ENCODE measurements around the gene FAM25G.

FAM25G gene

GRCh38 chr10:47440207-47440606 is 51.3 kb downstream of the FAM25G start:
- H3K36me3 ChIP-seq (ENCODE audit: low read length) = no peaks in the 10 kb centered on the region
- H2AFZ ChIP-seq (ENCODE audit: low read depth, low read length, severe bottlenecking) = no peak overlapping the region
- no peak overlapping the region for H3K4me2 ChIP-seq (ENCODE audit: low read depth, low read length, poor library complexity, severe bottlenecking)

DNA sequence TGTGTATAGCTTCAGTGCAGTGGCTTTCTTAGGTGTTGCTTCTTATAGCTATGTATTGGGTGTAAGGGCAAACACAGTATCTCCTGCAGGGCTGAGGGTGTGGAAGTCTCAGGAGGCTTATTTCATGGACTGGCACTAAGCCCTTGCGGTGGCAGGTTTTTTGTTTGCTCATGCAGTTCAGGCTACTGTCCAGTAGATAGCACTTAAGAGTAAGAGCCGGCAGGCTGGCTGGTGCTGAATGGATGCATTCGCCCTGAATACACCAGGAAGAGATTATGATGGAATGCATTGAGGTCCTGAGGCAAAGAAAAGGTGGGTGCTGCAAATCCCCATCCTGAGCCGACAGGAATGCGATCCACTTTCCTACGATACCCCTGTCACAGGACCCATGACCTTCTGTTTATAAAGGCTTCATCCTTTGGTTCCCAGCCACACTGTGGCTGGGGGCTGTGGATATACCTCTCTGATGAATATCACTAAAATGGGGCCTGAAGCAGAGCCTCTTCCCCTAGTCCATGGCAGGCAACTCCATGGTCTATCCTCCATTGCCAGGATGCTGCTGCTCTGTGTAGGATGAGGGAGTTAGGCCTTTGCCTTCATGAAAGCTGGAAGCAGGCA is 52.5 kb downstream of the FAM25G start:
- Histone ChIP-seq H4K20me1 (ENCODE audit: low read depth, low read length) (no peaks in the 10 kb centered on the region), H3K9ac (ENCODE audit: low read length) (no peak overlapping the region), H3K9me2 (replicated peaks; ENCODE audit: insufficient read depth, low read length) (no peaks in the 10 kb centered on the region), H3K4me2 (ENCODE audit: low read depth, low read length, poor library complexity, severe bottlenecking) (no peak overlapping the region), H3K27ac (ENCODE audit: low read depth, low read length) (no peak overlapping the region), H3K9me3 (ENCODE audit: insufficient read depth, low read length) (no peaks in the 10 kb centered on the region), H3K79me2 (ENCODE audit: insufficient read depth, low read length) (no peaks in the 10 kb centered on the region), H2AFZ (ENCODE audit: low read depth, low read length, severe bottlenecking) (no peak overlapping the region), H3K4me3 (ENCODE audit: insufficient read depth, low read length, poor library complexity, severe bottlenecking) (no peak overlapping the region), H3K36me3 (ENCODE audit: low read length) (no peaks in the 10 kb centered on the region), H3F3A (ENCODE audit: insufficient read depth) (no peaks in the 10 kb centered on the region), H3K27me3 (ENCODE audit: low read length) (no peaks in the 10 kb centered on the region)
- TF ChIP-seq CTCF (IDR thresholded peaks at IDR 0.05; ENCODE audit: insufficient read depth, low read length, poor library complexity, severe bottlenecking) (no peak), EZH2phosphoT487 (conservative IDR thresholded peaks at IDR 0.05; ENCODE audit: low read length) (no peak)

More at GRCh38 chr10:47440207-47440606, 51.3 kb downstream of the FAM25G start:
- no peaks in the 10 kb centered on the region for H3K79me2 ChIP-seq (ENCODE audit: insufficient read depth, low read length)
- no peaks in the 10 kb centered on the region for H3K27me3 ChIP-seq (ENCODE audit: low read length)
- no peaks in the 10 kb centered on the region for H3K9me2 ChIP-seq (replicated peaks; ENCODE audit: insufficient read depth, low read length)
- no peak for TF ChIP-seq CTCF (IDR thresholded peaks at IDR 0.05; ENCODE audit: insufficient read depth, low read length, poor library complexity, severe bottlenecking)
- no peak for TF ChIP-seq EZH2phosphoT487 (conservative IDR thresholded peaks at IDR 0.05; ENCODE audit: low read length)
- no peaks in the 10 kb centered on the region for H3K9me3 ChIP-seq (ENCODE audit: insufficient read depth, low read length)
- no peak overlapping the region for H3K4me3 ChIP-seq (ENCODE audit: insufficient read depth, low read length, poor library complexity, severe bottlenecking)
- H4K20me1 ChIP-seq (ENCODE audit: low read depth, low read length) = no peaks in the 10 kb centered on the region
- H3K9ac ChIP-seq (ENCODE audit: low read length) = no peak overlapping the region
- H3F3A ChIP-seq (ENCODE audit: insufficient read depth) = no peaks in the 10 kb centered on the region
- H3K27ac ChIP-seq (ENCODE audit: low read depth, low read length) = no peak overlapping the region
